ENCODE data around the gene PRMT9.

DNA sequence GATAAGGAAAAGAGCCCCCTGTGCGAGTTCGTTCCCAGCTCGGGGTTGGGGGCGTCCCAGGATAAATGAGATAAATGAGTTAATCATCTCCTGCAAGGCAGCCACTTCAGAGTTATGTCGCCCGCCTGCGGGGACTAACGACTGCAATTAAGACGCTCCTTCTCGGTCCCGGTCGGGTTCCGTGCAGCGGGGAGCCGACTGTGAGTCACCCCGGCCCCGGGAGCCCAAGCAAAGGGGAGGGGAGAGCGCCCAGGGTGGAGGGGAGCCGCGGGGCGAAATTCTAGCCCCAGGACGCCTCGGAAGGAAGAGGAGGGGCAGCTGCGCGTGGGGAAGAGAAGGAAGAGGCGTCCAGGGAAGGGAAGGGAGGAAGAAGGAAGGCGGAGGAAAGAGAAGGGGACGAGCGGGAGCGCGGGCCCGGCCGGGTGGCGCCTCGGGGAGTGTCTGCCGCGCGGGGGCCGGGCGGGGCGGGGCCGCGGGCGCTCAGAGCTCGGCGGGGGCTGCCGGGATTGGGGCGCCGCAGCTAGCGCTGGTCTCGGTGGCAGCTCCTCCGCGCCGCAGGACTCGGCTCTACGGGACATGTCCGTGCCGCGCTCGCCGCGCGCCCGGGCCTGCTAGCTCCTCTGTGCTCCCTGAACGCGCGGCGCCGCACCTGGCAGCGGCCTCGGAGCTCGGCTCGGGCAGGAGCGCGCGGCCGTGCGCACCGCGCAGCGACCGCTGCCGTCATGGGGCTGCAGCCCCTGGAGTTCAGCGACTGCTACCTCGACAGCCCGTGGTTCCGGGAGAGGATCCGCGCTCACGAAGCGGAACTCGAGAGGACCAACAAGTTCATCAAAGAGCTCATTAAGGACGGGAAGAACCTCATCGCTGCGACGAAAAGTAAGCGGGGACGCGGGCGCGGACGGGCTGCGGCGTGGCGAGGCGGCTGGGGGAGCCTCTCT lies 47.9 kb upstream of the PRMT9 start, which contains the start of gene ARHGAP10:
- no peak for TF ChIP-seq POLR2A (IDR thresholded peaks at IDR 0.05; ENCODE audit: low read length)
- TF ChIP-seq GATA1 (IDR thresholded peaks at IDR 0.05; ENCODE audit: low read depth, low read length) = no peak
